Suppressor macrophage treated with lipopolysaccharide for 4 hours (primary cell): ENCODE measurements around the gene TMEM263.
A peak's percentile ranks its signal among the peaks of the same experiment; 100 is the strongest.

Experiments used
- DNase-seq: peaks from one replicate; pipeline ENCODE4 v3.0.0-alpha.2; 2020

TMEM263 gene

GRCh38 chr12:106950591-106950990, 5.1 kb upstream of the TMEM263 start:
- DNase-seq: no peak

GRCh38 chr12:106953352-106954250, 2.1 kb upstream of the TMEM263 start:
- no peak for DNase-seq

GRCh38 chr12:106954462-106955376, 988 bp upstream of the TMEM263 start:
- no peak for DNase-seq

- DNase-seq: peak; percentile 45
These were observed 406 bp downstream of the TMEM263 start for GRCh38 chr12:106956048-106956578.

GRCh38 chr12:106957583-106957982, 1.9 kb downstream of the TMEM263 start:
- DNase-seq: no peak

- DNase-seq: no peak
These were observed 4.7 kb downstream of the TMEM263 start for GRCh38 chr12:106960443-106960842.

GRCh38 chr12:106962286-106962685, 6.6 kb downstream of the TMEM263 start:
- DNase-seq: no peak

GRCh38 chr12:106964526-106964925, 8.8 kb downstream of the TMEM263 start:
- no peak for DNase-seq

- no peak for DNase-seq
These were observed 15.4 kb downstream of the TMEM263 start for GRCh38 chr12:106971065-106971464.

- no peak for DNase-seq
These were observed 17.8 kb downstream of the TMEM263 start for GRCh38 chr12:106973545-106973944.

GRCh38 chr12:106974511-106974910, 18.8 kb downstream of the TMEM263 start:
- DNase-seq: no peak

GRCh38 chr12:106975098-106975497, 19.4 kb downstream of the TMEM263 start:
- no peak for DNase-seq

GRCh38 chr12:106975993-106976658, 20.4 kb downstream of the TMEM263 start:
- no peak for DNase-seq

- no peak for DNase-seq
These were observed 21.0 kb downstream of the TMEM263 start for GRCh38 chr12:106976668-106977067.

GRCh38 chr12:106978035-106978800, 22.5 kb downstream of the TMEM263 start:
- no peak for DNase-seq

GRCh38 chr12:106980944-106981343, 25.2 kb downstream of the TMEM263 start:
- no peak for DNase-seq

- no peak for DNase-seq
These were observed 26.1 kb downstream of the TMEM263 start for GRCh38 chr12:106981788-106982187.

GRCh38 chr12:106982229-106982628, 26.5 kb downstream of the TMEM263 start:
- DNase-seq: no peak

- no peak for DNase-seq
These were observed 29.0 kb downstream of the TMEM263 start for GRCh38 chr12:106984588-106985137.

- DNase-seq: no peak
These were observed 29.8 kb downstream of the TMEM263 start for GRCh38 chr12:106985479-106985878.

- no peak for DNase-seq
These were observed 30.4 kb downstream of the TMEM263 start for GRCh38 chr12:106986135-106986534.
